GM12878 (cell line): ENCODE measurements around the gene C5orf34. TPM values are rescaled to one million over a fixed set of nuclear protein-coding genes. Genes with fewer than 3 reads are reported as not detected.

Source experiments
- ATAC-seq: fragments of 200-7000 bp; cut with Tn5 transposase; 3 replicates; pipeline ENCODE4 v1.9.1; 2020; ENCODE audit warnings: mild to moderate bottlenecking, moderate library complexity
- BruUV-seq: library from RNA; stranded (reverse); fragments of 400-500 nt; replicated peaks from 2 replicates; lab custom pipeline; 2021; lab: Mats Ljungman, UMichigan
- CTCF ChIA-PET: fragments of 300-600 bp; sonication (Branson Sonifier 250); formaldehyde crosslinking; extraction: SDS; loops from one replicate; lab custom pipeline; 2021; ENCODE audit warnings: inconsistent platforms; lab: Yijun Ruan, JAX
- POLR2A ChIA-PET: fragments of 350-600 bp; formaldehyde crosslinking; extraction: SDS; loops from one replicate; lab custom pipeline; 2021; ENCODE audit warnings: inconsistent platforms; lab: Charles Lee
- RAD21 ChIA-PET: fragments of 300-600 bp; sonication (Branson Sonifier 250); formaldehyde crosslinking; loops from one replicate; lab custom pipeline; 2023; ENCODE audit warnings: antibody characterized with exemption; ENCODE audit not compliant: unreplicated experiment; lab: Charles Lee
- SMC1A ChIA-PET: fragments of 300-600 bp; sonication (Branson Sonifier 250); formaldehyde crosslinking; loops from one replicate; lab custom pipeline; 2023; ENCODE audit not compliant: unreplicated experiment, uncharacterized antibody; lab: Charles Lee
- DNase-seq: peaks from one replicate; pipeline ENCODE4 v3.0.0-alpha.2; 2011; ENCODE audit warnings: low read depth, low spot score
- FAIRE-seq: peaks from 3 replicates; lab custom pipeline; 2011; peaks lifted over from hg19 to GRCh38; lab: Jason Lieb, UNC
- H2AFZ ChIP-seq: 2 replicates; pipeline ENCODE4 v1.6.0; 2011; ENCODE audit warnings: low read depth, low read length, control low read depth; ENCODE audit not compliant: control insufficient read depth
- H3K27ac ChIP-seq: 2 replicates; pipeline ENCODE4 v1.5.1; 2011; ENCODE audit warnings: control low read depth; ENCODE audit not compliant: control insufficient read depth, insufficient read depth
- H3K27me3 ChIP-seq, 2 experiments: replicated peaks in 1 of 2; 2 replicates each; pipeline versions ENCODE4 v1.6.0 to v1.6.1; 2011; ENCODE audit warnings: low read length in 1 of 2; ENCODE audit not compliant: control insufficient read depth in 2 of 2, insufficient read depth in 2 of 2
- H3K36me3 ChIP-seq, 2 experiments: 2 replicates each; pipeline ENCODE4 v1.5.1; 2011; ENCODE audit warnings: low read length in 1 of 2; ENCODE audit not compliant: control insufficient read depth in 2 of 2, insufficient read depth in 2 of 2
- H3K4me1 ChIP-seq: 2 replicates; pipeline ENCODE4 v1.6.1; 2011; ENCODE audit warnings: mild to moderate bottlenecking, low read length, moderate library complexity, mixed read lengths; ENCODE audit not compliant: control insufficient read depth, insufficient read depth
- H3K4me2 ChIP-seq: 2 replicates; pipeline ENCODE4 v1.6.0; 2011; ENCODE audit warnings: control low read depth; ENCODE audit not compliant: control insufficient read depth, insufficient read depth
- H3K4me3 ChIP-seq: fragments of 200-600 bp; sonication (generic); 2 replicates; pipeline ENCODE4 v1.5.1; 2016
- H3K79me2 ChIP-seq: 2 replicates; pipeline ENCODE4 v1.6.0; 2011; ENCODE audit warnings: low read length; ENCODE audit not compliant: control insufficient read depth, insufficient read depth
- H3K9ac ChIP-seq: 2 replicates; pipeline ENCODE4 v1.8.0; 2011; ENCODE audit warnings: low read length, control low read depth, mixed read lengths; ENCODE audit not compliant: control insufficient read depth, insufficient read depth
- H3K9me3 ChIP-seq: replicated peaks from 3 replicates; pipeline ENCODE4 v1.5.1; 2011; ENCODE audit warnings: mild to moderate bottlenecking, low read length; ENCODE audit not compliant: control insufficient read depth, insufficient read depth
- H4K20me1 ChIP-seq: 2 replicates; pipeline ENCODE4 v1.6.0; 2011; ENCODE audit not compliant: control insufficient read depth, insufficient read depth
- BHLHE40 ChIP-seq, 2 experiments: fragments of 450-650 bp in 1 of 2; IDR thresholded peaks; 2 replicates each; pipeline ENCODE4 v1.6.1; 2011 to 2017; ENCODE audit warnings: low read depth in 2 of 2, borderline replicate concordance in 1 of 2, improper control_type of control experiment in 1 of 2, low read length in 1 of 2, mild to moderate bottlenecking in 1 of 2
- CHD4 ChIP-seq: fragments of 200-600 bp; sonication (generic); IDR thresholded peaks from 2 replicates; pipeline ENCODE4 v1.6.1; 2016; ENCODE audit warnings: mild to moderate bottlenecking
- EED ChIP-seq: sonication (generic); IDR thresholded peaks from 2 replicates; pipeline ENCODE4 v1.6.1; 2016; ENCODE audit warnings: antibody characterized with exemption, low read depth
- EGR1 ChIP-seq, 2 experiments: IDR thresholded peaks; 1 replicate in 1 of 2; 2 replicates in 1 of 2; pipeline ENCODE4 v1.6.1; 2011 to 2012; ENCODE audit warnings: low read depth in 2 of 2, low read length in 2 of 2, borderline replicate concordance in 1 of 2, mild to moderate bottlenecking in 1 of 2, moderate library complexity in 1 of 2
- HCFC1 ChIP-seq: fragments of 150-350 bp; IDR thresholded peaks from 2 replicates; pipeline ENCODE4 v1.6.1; 2014; ENCODE audit warnings: low read length
- HDAC2 ChIP-seq: fragments of 200-600 bp; sonication (generic); IDR thresholded peaks from 2 replicates; pipeline ENCODE4 v1.6.1; 2017
- HSF1 ChIP-seq: fragments of 150-350 bp; IDR thresholded peaks from 2 replicates; pipeline ENCODE4 v1.6.1; 2014; ENCODE audit warnings: mild to moderate bottlenecking, low read depth, low read length
- MEF2A ChIP-seq: IDR thresholded peaks from 2 replicates; pipeline ENCODE4 v1.6.1; 2011; ENCODE audit warnings: low read depth, mild to moderate bottlenecking, low read length, moderate library complexity; ENCODE audit not compliant: insufficient read depth
- MTA2 ChIP-seq: fragments of 450-650 bp; IDR thresholded peaks from 2 replicates; pipeline ENCODE4 v1.6.1; 2016; ENCODE audit warnings: low read depth, mild to moderate bottlenecking, moderate library complexity
- NR2C2 ChIP-seq: IDR thresholded peaks from 2 replicates; pipeline ENCODE4 v1.6.1; 2011; ENCODE audit warnings: borderline replicate concordance, low read depth; ENCODE audit not compliant: control insufficient read depth, insufficient read length
- SP1 ChIP-seq: IDR thresholded peaks from one replicate; pipeline ENCODE4 v1.6.1; 2011; ENCODE audit warnings: low read depth, low read length
- USF2 ChIP-seq: IDR thresholded peaks from 2 replicates; pipeline ENCODE4 v1.6.1; 2011; ENCODE audit warnings: low read depth, low read length, improper control_type of control experiment, borderline replicate concordance
- WGBS: methylation state at CpG from one replicate; pipeline ENCODE4 v1.1.6; 2016; ENCODE audit warnings: low lambda C conversion rate; ENCODE audit not compliant: insufficient replicate concordance, insufficient coverage; ENCODE audit errors: missing lambda C conversion rate; 5-methylcytosine and 5-hydroxymethylcytosine counted together
- in situ Hi-C: fragments of 300-500 bp; cut with MboI; formaldehyde crosslinking; loops from 9 replicates; pipeline ENCODE4 v1.14.3; 2018; ENCODE audit warnings: mixed read lengths
- intact Hi-C: fragments of 100-400 bp; cut with micrococcal nuclease; formaldehyde crosslinking; loops from one replicate; pipeline ENCODE4 v1.14.2; 2022; ENCODE audit not compliant: unreplicated experiment
- polyA plus RNA-seq, 11 experiments: library from polyadenylated mRNA; depleted of rRNA in 4 of 11; unstranded in 6 of 11; stranded (reverse) in 5 of 11; fragments of >200 nt; fragmentation: Nextera tagmentation in 4 of 11; fragmentation: Illumina TruSeq in 1 of 11; extraction: Ambion mirVana in 4 of 11; extraction: Trizol in 1 of 11; gene quantifications; 1 replicate in 1 of 11; 2 replicates in 10 of 11; pipeline versions ENCODE4 v1.2.1 to v1.2.3, GENCODE V29; 2011 to 2016; ENCODE audit warnings: inconsistent platforms in 2 of 11, missing spikeins in 2 of 11, low read depth in 1 of 11
- total RNA-seq, 4 experiments: library from RNA; depleted of rRNA in 3 of 4; stranded (reverse); fragments of >200 nt in 3 of 4; fragmentation: Illumina TruSeq in 1 of 4; extraction: Trizol in 1 of 4; gene quantifications; 2 replicates each; pipeline versions ENCODE4 v1.2.1 to v1.2.3, GENCODE V29; 2013 to 2021
- TF ChIP-seq, protein P1 (sequence below): IDR thresholded peaks from 2 replicates; pipeline ENCODE4 v1.6.1; 2011; ENCODE audit warnings: mild to moderate bottlenecking, low read depth, low read length, moderate library complexity; ENCODE audit not compliant: insufficient replicate concordance
- TF ChIP-seq, protein P2 (sequence below): fragments of 450-650 bp; conservative IDR thresholded peaks from 2 replicates; pipeline ENCODE4 v1.6.1; 2017; ENCODE audit warnings: mild to moderate bottlenecking, moderate library complexity
- TF ChIP-seq, protein P3 (sequence below): fragments of 450-650 bp; formaldehyde crosslinking; IDR thresholded peaks from 2 replicates; pipeline ENCODE4 v1.4.0; 2020; ENCODE audit warnings: mild to moderate bottlenecking, moderate library complexity

The C5orf34 gene
- total and polyA plus RNA-seq, 10 of the 15 experiments (the other 5 are each of a cell fraction or from before 2014, with no cell fraction given): 6.1 to 15.1 (median 10.0) TPM

- ChIA-PET CTCF (no interaction called here), SMC1A (no interaction called here), RAD21 (no interaction called here), POLR2A (no interaction called here)
- FAIRE-seq: no peak
- H3K4me3 ChIP-seq: no peak overlapping the region
- H3K27me3 ChIP-seq: no peaks in the 10 kb centered on the region
- no TSS peak for BruUV-seq
- peaks cover 0 to 4% of the 10 kb centered on the region in 2 experiments; a peak in 2 of 4 replicates for H3K36me3 ChIP-seq
- TF ChIP-seq, protein P1, sequence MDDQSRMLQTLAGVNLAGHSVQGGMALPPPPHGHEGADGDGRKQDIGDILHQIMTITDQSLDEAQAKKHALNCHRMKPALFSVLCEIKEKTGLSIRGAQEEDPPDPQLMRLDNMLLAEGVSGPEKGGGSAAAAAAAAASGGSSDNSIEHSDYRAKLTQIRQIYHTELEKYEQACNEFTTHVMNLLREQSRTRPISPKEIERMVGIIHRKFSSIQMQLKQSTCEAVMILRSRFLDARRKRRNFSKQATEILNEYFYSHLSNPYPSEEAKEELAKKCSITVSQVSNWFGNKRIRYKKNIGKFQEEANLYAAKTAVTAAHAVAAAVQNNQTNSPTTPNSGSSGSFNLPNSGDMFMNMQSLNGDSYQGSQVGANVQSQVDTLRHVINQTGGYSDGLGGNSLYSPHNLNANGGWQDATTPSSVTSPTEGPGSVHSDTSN: no peak
- TF ChIP-seq CHD4: no peak
- TF ChIP-seq HCFC1: no peak
- TF ChIP-seq MEF2A: no peak
- TF ChIP-seq, protein P2, sequence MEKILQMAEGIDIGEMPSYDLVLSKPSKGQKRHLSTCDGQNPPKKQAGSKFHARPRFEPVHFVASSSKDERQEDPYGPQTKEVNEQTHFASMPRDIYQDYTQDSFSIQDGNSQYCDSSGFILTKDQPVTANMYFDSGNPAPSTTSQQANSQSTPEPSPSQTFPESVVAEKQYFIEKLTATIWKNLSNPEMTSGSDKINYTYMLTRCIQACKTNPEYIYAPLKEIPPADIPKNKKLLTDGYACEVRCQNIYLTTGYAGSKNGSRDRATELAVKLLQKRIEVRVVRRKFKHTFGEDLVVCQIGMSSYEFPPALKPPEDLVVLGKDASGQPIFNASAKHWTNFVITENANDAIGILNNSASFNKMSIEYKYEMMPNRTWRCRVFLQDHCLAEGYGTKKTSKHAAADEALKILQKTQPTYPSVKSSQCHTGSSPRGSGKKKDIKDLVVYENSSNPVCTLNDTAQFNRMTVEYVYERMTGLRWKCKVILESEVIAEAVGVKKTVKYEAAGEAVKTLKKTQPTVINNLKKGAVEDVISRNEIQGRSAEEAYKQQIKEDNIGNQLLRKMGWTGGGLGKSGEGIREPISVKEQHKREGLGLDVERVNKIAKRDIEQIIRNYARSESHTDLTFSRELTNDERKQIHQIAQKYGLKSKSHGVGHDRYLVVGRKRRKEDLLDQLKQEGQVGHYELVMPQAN: no peak
- TF ChIP-seq, protein P3, sequence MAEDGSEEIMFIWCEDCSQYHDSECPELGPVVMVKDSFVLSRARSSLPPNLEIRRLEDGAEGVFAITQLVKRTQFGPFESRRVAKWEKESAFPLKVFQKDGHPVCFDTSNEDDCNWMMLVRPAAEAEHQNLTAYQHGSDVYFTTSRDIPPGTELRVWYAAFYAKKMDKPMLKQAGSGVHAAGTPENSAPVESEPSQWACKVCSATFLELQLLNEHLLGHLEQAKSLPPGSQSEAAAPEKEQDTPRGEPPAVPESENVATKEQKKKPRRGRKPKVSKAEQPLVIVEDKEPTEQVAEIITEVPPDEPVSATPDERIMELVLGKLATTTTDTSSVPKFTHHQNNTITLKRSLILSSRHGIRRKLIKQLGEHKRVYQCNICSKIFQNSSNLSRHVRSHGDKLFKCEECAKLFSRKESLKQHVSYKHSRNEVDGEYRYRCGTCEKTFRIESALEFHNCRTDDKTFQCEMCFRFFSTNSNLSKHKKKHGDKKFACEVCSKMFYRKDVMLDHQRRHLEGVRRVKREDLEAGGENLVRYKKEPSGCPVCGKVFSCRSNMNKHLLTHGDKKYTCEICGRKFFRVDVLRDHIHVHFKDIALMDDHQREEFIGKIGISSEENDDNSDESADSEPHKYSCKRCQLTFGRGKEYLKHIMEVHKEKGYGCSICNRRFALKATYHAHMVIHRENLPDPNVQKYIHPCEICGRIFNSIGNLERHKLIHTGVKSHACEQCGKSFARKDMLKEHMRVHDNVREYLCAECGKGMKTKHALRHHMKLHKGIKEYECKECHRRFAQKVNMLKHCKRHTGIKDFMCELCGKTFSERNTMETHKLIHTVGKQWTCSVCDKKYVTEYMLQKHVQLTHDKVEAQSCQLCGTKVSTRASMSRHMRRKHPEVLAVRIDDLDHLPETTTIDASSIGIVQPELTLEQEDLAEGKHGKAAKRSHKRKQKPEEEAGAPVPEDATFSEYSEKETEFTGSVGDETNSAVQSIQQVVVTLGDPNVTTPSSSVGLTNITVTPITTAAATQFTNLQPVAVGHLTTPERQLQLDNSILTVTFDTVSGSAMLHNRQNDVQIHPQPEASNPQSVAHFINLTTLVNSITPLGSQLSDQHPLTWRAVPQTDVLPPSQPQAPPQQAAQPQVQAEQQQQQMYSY (CRISPR knock-in tag): no peak
- no peak for TF ChIP-seq HSF1
- no peak for TF ChIP-seq EGR1 (IDR thresholded peaks at IDR 0.05; ENCODE audit: borderline replicate concordance in 1 of 2, low read depth in 2 of 2, low read length in 2 of 2)
- TF ChIP-seq BHLHE40 (IDR thresholded peaks at IDR 0.05; ENCODE audit: borderline replicate concordance in 1 of 2, low read depth in 2 of 2, low read length in 1 of 2): no peak
- no peak for TF ChIP-seq SP1
- no peak for TF ChIP-seq NR2C2
- no peak for TF ChIP-seq USF2
- TF ChIP-seq EED: no peak
- no peak for TF ChIP-seq MTA2
- no peak for TF ChIP-seq HDAC2
- no peak overlapping the region for H3K9ac ChIP-seq
- no peaks in the 10 kb centered on the region for H3K4me1 ChIP-seq
- intact Hi-C loops: no loop called here
- no peaks in the 10 kb centered on the region for H3K79me2 ChIP-seq
- 95% methylated on average over 1 of the region's 1 CpG for WGBS
- H2AFZ ChIP-seq: no peak overlapping the region
- H3K4me2 ChIP-seq: no peak overlapping the region
- in situ Hi-C loops: no loop called here
- no peak for ATAC-seq
- no peaks in the 10 kb centered on the region; the same call in 2 of the 3 replicates for H3K9me3 ChIP-seq
- no peak for DNase-seq
- no peaks in the 10 kb centered on the region for H4K20me1 ChIP-seq
- no peak overlapping the region for H3K27ac ChIP-seq
Observed at GRCh38 chr5:43461066-43461465, 53.9 kb downstream of the C5orf34 start.
